ENCODE results near the gene RNF125.

DNA sequence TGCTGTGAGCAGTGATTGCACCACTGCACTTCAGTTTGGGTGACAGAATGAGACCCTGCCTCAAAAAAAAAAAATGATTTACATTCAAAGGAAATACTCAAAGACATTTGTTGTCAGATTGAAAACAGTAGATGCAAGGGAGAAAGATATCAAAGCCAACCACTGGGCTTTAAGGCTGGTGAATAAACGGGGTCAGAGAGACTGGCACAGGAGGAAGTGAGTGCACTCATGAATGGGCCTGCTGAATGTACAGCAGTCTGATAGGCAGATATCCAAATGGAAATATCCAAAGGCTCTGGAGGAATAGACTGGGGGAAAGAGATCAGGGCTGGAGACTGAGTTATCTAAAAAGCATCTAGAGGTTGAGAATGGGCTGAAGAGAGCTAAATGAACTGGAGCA lies 10.9 kb downstream of the RNF125 start:
- no peak for TF ChIP-seq SMARCA4 (IDR thresholded peaks at IDR 0.05)
- TF ChIP-seq SIN3A (IDR thresholded peaks at IDR 0.05; ENCODE audit: borderline replicate concordance in 2 of 2, control insufficient read depth in 1 of 2, low read depth in 2 of 2, low read length in 2 of 2) = no peak
- TF ChIP-seq GATA2 (CRISPR knock-in tag; IDR thresholded peaks at IDR 0.05) = no peak
- no peak for TF ChIP-seq ZSCAN29 (IDR thresholded peaks at IDR 0.05)
- TF ChIP-seq POLR2A (conservative IDR thresholded peaks at IDR 0.05) = no peak
- TF ChIP-seq, protein P1, sequence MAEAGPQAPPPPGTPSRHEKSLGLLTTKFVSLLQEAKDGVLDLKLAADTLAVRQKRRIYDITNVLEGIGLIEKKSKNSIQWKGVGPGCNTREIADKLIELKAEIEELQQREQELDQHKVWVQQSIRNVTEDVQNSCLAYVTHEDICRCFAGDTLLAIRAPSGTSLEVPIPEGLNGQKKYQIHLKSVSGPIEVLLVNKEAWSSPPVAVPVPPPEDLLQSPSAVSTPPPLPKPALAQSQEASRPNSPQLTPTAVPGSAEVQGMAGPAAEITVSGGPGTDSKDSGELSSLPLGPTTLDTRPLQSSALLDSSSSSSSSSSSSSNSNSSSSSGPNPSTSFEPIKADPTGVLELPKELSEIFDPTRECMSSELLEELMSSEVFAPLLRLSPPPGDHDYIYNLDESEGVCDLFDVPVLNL (CRISPR knock-in tag; IDR thresholded peaks at IDR 0.05; ENCODE audit: low read depth) = no peak
- no peak for TF ChIP-seq USF2 (CRISPR knock-in tag; IDR thresholded peaks at IDR 0.05)
- TF ChIP-seq L3MBTL2 (IDR thresholded peaks at IDR 0.05) = no peak
- TF ChIP-seq, protein P2, sequence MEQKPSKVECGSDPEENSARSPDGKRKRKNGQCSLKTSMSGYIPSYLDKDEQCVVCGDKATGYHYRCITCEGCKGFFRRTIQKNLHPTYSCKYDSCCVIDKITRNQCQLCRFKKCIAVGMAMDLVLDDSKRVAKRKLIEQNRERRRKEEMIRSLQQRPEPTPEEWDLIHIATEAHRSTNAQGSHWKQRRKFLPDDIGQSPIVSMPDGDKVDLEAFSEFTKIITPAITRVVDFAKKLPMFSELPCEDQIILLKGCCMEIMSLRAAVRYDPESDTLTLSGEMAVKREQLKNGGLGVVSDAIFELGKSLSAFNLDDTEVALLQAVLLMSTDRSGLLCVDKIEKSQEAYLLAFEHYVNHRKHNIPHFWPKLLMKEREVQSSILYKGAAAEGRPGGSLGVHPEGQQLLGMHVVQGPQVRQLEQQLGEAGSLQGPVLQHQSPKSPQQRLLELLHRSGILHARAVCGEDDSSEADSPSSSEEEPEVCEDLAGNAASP (IDR thresholded peaks at IDR 0.05) = no peak
- TF ChIP-seq, protein P3, sequence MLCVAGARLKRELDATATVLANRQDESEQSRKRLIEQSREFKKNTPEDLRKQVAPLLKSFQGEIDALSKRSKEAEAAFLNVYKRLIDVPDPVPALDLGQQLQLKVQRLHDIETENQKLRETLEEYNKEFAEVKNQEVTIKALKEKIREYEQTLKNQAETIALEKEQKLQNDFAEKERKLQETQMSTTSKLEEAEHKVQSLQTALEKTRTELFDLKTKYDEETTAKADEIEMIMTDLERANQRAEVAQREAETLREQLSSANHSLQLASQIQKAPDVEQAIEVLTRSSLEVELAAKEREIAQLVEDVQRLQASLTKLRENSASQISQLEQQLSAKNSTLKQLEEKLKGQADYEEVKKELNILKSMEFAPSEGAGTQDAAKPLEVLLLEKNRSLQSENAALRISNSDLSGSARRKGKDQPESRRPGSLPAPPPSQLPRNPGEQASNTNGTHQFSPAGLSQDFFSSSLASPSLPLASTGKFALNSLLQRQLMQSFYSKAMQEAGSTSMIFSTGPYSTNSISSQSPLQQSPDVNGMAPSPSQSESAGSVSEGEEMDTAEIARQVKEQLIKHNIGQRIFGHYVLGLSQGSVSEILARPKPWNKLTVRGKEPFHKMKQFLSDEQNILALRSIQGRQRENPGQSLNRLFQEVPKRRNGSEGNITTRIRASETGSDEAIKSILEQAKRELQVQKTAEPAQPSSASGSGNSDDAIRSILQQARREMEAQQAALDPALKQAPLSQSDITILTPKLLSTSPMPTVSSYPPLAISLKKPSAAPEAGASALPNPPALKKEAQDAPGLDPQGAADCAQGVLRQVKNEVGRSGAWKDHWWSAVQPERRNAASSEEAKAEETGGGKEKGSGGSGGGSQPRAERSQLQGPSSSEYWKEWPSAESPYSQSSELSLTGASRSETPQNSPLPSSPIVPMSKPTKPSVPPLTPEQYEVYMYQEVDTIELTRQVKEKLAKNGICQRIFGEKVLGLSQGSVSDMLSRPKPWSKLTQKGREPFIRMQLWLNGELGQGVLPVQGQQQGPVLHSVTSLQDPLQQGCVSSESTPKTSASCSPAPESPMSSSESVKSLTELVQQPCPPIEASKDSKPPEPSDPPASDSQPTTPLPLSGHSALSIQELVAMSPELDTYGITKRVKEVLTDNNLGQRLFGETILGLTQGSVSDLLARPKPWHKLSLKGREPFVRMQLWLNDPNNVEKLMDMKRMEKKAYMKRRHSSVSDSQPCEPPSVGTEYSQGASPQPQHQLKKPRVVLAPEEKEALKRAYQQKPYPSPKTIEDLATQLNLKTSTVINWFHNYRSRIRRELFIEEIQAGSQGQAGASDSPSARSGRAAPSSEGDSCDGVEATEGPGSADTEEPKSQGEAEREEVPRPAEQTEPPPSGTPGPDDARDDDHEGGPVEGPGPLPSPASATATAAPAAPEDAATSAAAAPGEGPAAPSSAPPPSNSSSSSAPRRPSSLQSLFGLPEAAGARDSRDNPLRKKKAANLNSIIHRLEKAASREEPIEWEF (CRISPR knock-in tag; IDR thresholded peaks at IDR 0.05) = no peak
- TF ChIP-seq NFE2 (IDR thresholded peaks at IDR 0.05; ENCODE audit: low read depth) = no peak
- TF ChIP-seq NR2C2 (CRISPR knock-in tag; IDR thresholded peaks at IDR 0.05) = no peak
- TF ChIP-seq NR2C2 (tag; IDR thresholded peaks at IDR 0.05) = no peak
- TF ChIP-seq FOXM1 (IDR thresholded peaks at IDR 0.05; ENCODE audit: low read depth) = no peak
- TF ChIP-seq FOXM1 (CRISPR knock-in tag; IDR thresholded peaks at IDR 0.05; ENCODE audit: low read depth) = no peak
